ENCODE data around the gene GMPR2.

Gene GMPR2

DNA sequence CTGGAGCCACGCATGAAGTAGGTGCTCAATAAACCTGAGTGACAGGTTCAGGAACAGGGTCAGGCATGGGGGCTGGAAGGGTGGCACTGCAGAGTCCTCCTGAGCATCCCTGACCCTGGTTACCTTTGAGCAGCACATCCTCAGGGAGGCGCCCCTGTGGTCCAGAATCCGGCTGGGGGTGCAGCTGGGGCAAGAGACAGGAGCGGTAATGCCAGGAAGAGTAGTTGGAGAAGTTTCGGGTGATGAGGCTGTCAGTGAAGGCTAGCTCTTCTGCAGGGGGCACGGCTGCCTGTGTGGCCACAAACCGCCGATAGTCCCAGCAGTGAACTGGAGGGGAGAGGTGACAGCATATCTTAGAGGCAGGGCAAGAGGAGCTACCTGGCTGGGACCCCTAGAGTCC, 36.6 kb downstream of the GMPR2 start:
- TF ChIP-seq, protein P1, sequence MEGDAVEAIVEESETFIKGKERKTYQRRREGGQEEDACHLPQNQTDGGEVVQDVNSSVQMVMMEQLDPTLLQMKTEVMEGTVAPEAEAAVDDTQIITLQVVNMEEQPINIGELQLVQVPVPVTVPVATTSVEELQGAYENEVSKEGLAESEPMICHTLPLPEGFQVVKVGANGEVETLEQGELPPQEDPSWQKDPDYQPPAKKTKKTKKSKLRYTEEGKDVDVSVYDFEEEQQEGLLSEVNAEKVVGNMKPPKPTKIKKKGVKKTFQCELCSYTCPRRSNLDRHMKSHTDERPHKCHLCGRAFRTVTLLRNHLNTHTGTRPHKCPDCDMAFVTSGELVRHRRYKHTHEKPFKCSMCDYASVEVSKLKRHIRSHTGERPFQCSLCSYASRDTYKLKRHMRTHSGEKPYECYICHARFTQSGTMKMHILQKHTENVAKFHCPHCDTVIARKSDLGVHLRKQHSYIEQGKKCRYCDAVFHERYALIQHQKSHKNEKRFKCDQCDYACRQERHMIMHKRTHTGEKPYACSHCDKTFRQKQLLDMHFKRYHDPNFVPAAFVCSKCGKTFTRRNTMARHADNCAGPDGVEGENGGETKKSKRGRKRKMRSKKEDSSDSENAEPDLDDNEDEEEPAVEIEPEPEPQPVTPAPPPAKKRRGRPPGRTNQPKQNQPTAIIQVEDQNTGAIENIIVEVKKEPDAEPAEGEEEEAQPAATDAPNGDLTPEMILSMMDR (IDR thresholded peaks at IDR 0.05; ENCODE audit: control insufficient read depth, insufficient read depth, low read depth, low read length, missing control alignments) = no peak
- DNase-seq (ENCODE audit: low read depth) = no peak
- H3K4me3 ChIP-seq (ENCODE audit: control insufficient read depth, low read depth, low read length) = no peak overlapping the region

DNA sequence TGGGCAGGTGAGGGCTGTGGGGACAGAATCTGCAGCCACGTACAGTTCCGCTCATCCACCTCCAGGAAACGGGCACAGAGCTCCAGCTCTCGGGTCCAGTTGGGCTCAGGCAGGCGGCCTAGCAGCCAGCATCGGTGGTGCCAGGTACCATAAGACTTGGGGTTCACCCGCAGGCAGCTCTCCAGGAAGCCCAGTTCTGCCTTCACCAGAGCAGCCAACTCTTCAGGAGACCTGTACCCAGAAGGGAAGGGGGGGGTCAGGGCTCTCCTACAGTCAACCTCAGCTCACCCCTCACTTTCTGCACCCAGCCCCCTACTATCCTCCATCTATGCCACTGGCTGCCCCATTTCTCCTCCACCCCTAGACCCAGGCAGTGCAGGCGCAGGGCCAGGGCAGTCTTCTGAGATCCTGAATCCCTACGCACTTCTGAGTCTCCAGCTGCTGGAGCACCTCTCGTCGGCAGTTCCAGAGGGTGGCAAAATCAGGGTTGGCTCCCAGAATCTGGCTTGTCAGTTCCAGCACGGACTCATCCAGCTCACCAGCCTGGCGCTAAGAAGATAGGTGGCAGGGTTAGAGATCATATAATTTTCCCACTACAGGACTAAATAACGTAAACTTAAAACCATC, 37.3 kb downstream of the GMPR2 start:
- no peak for DNase-seq (ENCODE audit: low read depth)
- H3K4me3 ChIP-seq (ENCODE audit: control insufficient read depth, low read depth, low read length) = no peak overlapping the region
- TF ChIP-seq, protein P1 (IDR thresholded peaks at IDR 0.05; ENCODE audit: control insufficient read depth, insufficient read depth, low read depth, low read length, missing control alignments) = no peak

GRCh38 chr14:24270537-24271133, 37.9 kb downstream of the GMPR2 start:
- TF ChIP-seq, protein P1 (IDR thresholded peaks at IDR 0.05; ENCODE audit: control insufficient read depth, insufficient read depth, low read depth, low read length, missing control alignments) = no peak
- no peak for DNase-seq (ENCODE audit: low read depth)
- H3K4me3 ChIP-seq (ENCODE audit: control insufficient read depth, low read depth, low read length) = peak overlapping the region; percentile 79

DNA sequence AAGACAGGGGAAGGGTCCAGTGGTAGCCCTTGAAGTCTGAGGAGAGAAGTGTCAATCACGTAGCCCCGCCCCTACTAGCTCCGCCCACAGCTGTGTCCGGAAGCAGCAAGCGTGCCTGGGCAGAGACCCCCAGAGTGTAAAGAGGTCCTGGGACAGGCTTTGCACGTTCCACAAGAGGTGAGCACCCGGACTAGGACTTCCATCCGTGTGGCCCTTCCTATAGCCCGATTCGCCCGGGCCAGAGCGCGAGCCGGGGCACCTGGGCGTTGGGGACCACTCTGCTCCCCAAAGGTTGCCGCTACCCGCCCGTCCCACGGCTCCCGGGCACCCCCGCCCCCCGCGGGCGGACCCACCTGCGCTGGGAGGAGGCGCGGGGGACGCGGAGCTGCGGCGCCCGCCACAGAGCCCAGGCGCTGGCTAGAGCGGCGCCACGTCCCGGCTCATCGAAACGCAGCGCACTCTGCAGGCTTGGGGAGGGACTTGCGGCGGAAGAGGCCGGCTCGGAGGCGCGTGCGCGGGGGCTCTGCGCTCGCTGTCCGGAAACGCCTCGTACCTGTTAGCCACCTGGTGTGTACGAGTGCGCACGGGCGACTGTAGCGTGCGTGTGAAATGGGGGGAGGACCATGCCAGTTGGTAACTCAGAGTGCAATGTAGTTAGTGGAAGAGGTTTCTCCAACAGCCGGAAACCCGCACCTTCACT, 38.6 kb downstream of the GMPR2 start, which contains the start of gene RABGGTA:
Gene RABGGTA (minus strand): TSS at position 464 of the 700 bp plus-strand sequence. CDS start 482 bp downstream, outside the sequence.
- H3K4me3 ChIP-seq (ENCODE audit: control insufficient read depth, low read depth, low read length) = peak within 1 kb of the TSS; percentile 79
- TF ChIP-seq, protein P1 (IDR thresholded peaks at IDR 0.05; ENCODE audit: control insufficient read depth, insufficient read depth, low read depth, low read length, missing control alignments) = peak; percentile 66
- DNase-seq (ENCODE audit: low read depth) = peak; percentile 46

- TF ChIP-seq, protein P1 (IDR thresholded peaks at IDR 0.05; ENCODE audit: control insufficient read depth, insufficient read depth, low read depth, low read length, missing control alignments) = no peak
- no peak for DNase-seq (ENCODE audit: low read depth)
Observed at GRCh38 chr14:24271834-24272263, 39.1 kb downstream of the GMPR2 start.

GRCh38 chr14:24272467-24272866, 39.7 kb downstream of the GMPR2 start:
- no peak for DNase-seq (ENCODE audit: low read depth)
- TF ChIP-seq, protein P1 (IDR thresholded peaks at IDR 0.05; ENCODE audit: control insufficient read depth, insufficient read depth, low read depth, low read length, missing control alignments) = no peak
- H3K4me3 ChIP-seq (ENCODE audit: control insufficient read depth, low read depth, low read length) = no peak overlapping the region

More at GRCh38 chr14:24271834-24272263, 39.1 kb downstream of the GMPR2 start:
- peak overlapping the region; percentile 79 for H3K4me3 ChIP-seq (ENCODE audit: control insufficient read depth, low read depth, low read length)

All from AG09309 (cell line).